Upper lobe of left lung (tissue), 6 donors: Measurements from ENCODE around the gene PNPLA6. TPM values are rescaled to one million over a fixed set of nuclear protein-coding genes. Genes with fewer than 3 reads are reported as not detected.

ENCODE experiments used
- ATAC-seq, 2 donors: fragments of 200-7000 bp; cut with Tn5 transposase; one replicate each; pipeline ENCODE4 v1.9.1; 2022; ENCODE audit warnings: mild to moderate bottlenecking in 2 of 2, moderate library complexity in 2 of 2; ENCODE audit not compliant: low FRiP score in 2 of 2
- DNase-seq, 2 donors: peaks; one replicate each; pipeline ENCODE4 v3.0.0-alpha.2; 2019 to 2020
- H3K27ac ChIP-seq, 4 donors: fragments of 200-600 bp; sonication (generic); one replicate each; pipeline ENCODE4 v1.5.1; 2016 to 2019
- H3K27me3 ChIP-seq, 4 donors: fragments of 200-600 bp; sonication (generic); one replicate each; pipeline ENCODE4 v1.5.1; 2017 to 2019
- H3K36me3 ChIP-seq, 4 donors: fragments of 200-600 bp; sonication (generic); one replicate each; pipeline ENCODE4 v1.5.1; 2016 to 2019
- H3K4me1 ChIP-seq, 4 donors: fragments of 200-600 bp; sonication (generic); one replicate each; pipeline ENCODE4 v1.5.1; 2018 to 2019
- H3K4me3 ChIP-seq, 4 donors: fragments of 200-600 bp; sonication (generic); one replicate each; pipeline ENCODE4 v1.5.1; 2017 to 2019; ENCODE audit warnings: mild to moderate bottlenecking in 2 of 4, moderate library complexity in 1 of 4
- H3K9me3 ChIP-seq, 4 donors: fragments of 200-600 bp; sonication (generic); one replicate each; pipeline ENCODE4 v1.5.1; 2018 to 2019
- EP300 ChIP-seq, 4 donors: sonication (generic); formaldehyde crosslinking; IDR thresholded peaks; one replicate each; pipeline ENCODE4 v1.5.1; 2017; ENCODE audit warnings: antibody characterized with exemption in 4 of 4, control low read depth in 2 of 4
- POLR2A ChIP-seq, 4 donors: fragments of 450-650 bp; IDR thresholded peaks; one replicate each; pipeline ENCODE4 v1.5.1; 2016 to 2017; ENCODE audit warnings: antibody characterized with exemption in 4 of 4, mild to moderate bottlenecking in 2 of 4
- POLR2AphosphoS5 ChIP-seq, 2 donors: sonication (generic); formaldehyde crosslinking; IDR thresholded peaks; one replicate each; pipeline ENCODE4 v1.5.1; 2017; ENCODE audit warnings: antibody characterized with exemption in 2 of 2
- WGBS, 2 donors: methylation state at CpG; one replicate each; pipeline ENCODE4 v1.1.5; 2017 to 2018; 5-methylcytosine and 5-hydroxymethylcytosine counted together
- total RNA-seq, 6 donors: library from RNA; depleted of rRNA in 4 of 6; stranded (reverse); fragments of >200 nt in 4 of 6; gene quantifications; one replicate each; pipeline versions ENCODE4 v1.1.0 to v1.2.1, GENCODE V29; 2016 to 2021
- TF ChIP-seq, protein P1 (sequence below), 6 experiments: fragments of 450-650 bp in 4 of 6; fragments of 200-600 bp in 2 of 6; sonication (generic) in 2 of 6; IDR thresholded peaks; one replicate each; pipeline ENCODE4 v1.5.1; 2016 to 2019; ENCODE audit warnings: antibody characterized with exemption in 6 of 6
- donor health status: DM: no; HTN: no; CAD: no; lungs with moderate emphysema.
- donor health status: DM: no; HTN: yes; CAD: no; lungs with severe emphysema.

Gene PNPLA6
- total RNA-seq, 6 donors from 2014 or later = 125 to 412 (median 328) TPM

DNA sequence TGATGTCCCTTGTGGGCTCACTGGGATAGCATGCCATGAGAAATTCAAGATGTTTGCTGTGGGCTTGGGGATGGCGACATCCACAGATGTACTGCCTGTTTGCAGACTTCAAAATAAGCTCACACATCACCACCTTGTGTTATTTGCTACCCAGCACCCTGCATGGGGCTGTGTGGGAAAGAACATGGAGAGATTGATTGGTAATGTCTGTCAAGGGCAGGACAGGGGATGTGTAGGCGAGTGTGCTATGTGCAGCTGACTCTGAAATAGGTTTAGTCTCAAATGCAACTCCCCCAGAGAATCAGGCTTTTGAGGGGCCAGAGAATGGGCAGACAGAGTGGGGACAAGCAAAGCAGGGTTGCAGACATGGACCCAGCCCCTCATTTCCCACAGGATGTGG, 24.7 kb downstream of the PNPLA6 start:
- no peak overlapping the region for H3K27ac ChIP-seq
- TF ChIP-seq, protein P1, sequence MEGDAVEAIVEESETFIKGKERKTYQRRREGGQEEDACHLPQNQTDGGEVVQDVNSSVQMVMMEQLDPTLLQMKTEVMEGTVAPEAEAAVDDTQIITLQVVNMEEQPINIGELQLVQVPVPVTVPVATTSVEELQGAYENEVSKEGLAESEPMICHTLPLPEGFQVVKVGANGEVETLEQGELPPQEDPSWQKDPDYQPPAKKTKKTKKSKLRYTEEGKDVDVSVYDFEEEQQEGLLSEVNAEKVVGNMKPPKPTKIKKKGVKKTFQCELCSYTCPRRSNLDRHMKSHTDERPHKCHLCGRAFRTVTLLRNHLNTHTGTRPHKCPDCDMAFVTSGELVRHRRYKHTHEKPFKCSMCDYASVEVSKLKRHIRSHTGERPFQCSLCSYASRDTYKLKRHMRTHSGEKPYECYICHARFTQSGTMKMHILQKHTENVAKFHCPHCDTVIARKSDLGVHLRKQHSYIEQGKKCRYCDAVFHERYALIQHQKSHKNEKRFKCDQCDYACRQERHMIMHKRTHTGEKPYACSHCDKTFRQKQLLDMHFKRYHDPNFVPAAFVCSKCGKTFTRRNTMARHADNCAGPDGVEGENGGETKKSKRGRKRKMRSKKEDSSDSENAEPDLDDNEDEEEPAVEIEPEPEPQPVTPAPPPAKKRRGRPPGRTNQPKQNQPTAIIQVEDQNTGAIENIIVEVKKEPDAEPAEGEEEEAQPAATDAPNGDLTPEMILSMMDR (IDR thresholded peaks at IDR 0.05) = no peak
- WGBS, 2 donors = 89 to 97% methylated on average over 2 of the region's 2 CpGs
- H3K27me3 ChIP-seq = no peaks in the 10 kb centered on the region
- peaks cover 17 to 69% (median 61%) of the 10 kb centered on the region in 4 donors for H3K36me3 ChIP-seq
- ATAC-seq (no peak), DNase-seq (no peak)
- H3K4me1 ChIP-seq = no peaks in the 10 kb centered on the region
- no peaks in the 10 kb centered on the region for H3K9me3 ChIP-seq
- H3K4me3 ChIP-seq = no peak overlapping the region

GRCh38 chr19:7561325-7561724, 25.8 kb downstream of the PNPLA6 start:
- H3K4me1 ChIP-seq = no peaks in the 10 kb centered on the region
- H3K27me3 ChIP-seq = no peaks in the 10 kb centered on the region
- no peak overlapping the region for H3K27ac ChIP-seq
- no peak overlapping the region for H3K4me3 ChIP-seq
- no peak for TF ChIP-seq EP300 (IDR thresholded peaks at IDR 0.05)
- TF ChIP-seq, protein P1 (IDR thresholded peaks at IDR 0.05) = no peak
- no peak for TF ChIP-seq POLR2AphosphoS5 (IDR thresholded peaks at IDR 0.05)
- TF ChIP-seq POLR2A (IDR thresholded peaks at IDR 0.05) = no peak
- H3K9me3 ChIP-seq = no peaks in the 10 kb centered on the region
- DNase-seq (peak in 1 of 2 donors; percentile 63), ATAC-seq (peak in 1 of 2 donors; percentile 8)
- 80 to 94% methylated on average over 1 to 5 of the region's 17 CpGs for WGBS, 2 donors
- peaks cover 16 to 60% (median 52%) of the 10 kb centered on the region in 4 donors for H3K36me3 ChIP-seq

DNA sequence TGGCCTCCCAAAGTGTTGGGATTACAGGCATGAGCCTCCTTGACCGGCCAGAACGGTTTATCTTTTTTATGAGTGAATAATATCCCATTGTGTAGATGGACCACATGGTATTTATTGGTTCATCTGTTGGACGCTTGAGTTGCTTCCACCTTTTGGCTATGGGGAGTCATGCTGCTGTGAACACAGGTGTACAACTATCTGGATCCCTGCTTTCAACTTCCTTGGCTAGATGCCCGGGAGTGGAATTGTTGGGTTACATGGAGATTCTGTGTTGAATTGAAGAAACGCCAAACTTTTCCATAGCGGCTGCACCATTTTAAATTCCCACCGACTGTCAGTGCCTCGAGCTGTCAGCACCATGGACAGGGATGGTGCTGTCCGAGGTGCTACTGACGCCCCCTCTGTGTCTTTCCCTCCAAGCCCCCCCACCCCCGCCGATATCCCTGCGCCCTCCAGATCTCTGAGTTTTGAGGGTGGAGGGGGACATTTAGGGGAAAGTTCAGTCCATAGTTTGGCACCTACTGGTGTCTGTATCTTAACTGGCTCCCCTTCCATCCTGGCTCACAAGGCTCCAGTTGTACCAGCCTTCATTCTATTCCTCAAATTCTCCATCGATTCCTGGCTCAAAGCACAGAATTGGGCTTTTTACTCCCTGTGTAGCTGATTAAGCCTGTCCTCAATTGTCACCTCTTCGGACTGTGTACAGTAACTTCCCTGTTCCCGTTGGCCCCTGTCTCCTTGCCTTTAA, 27.3 kb downstream of the PNPLA6 start:
- Histone ChIP-seq H3K4me3 (no peak overlapping the region), H3K9me3 (no peaks in the 10 kb centered on the region), H3K27ac (no peak overlapping the region), H3K36me3 (peaks cover 4 to 45% (median 38%) of the 10 kb centered on the region in 4 donors), H3K27me3 (no peaks in the 10 kb centered on the region), H3K4me1 (no peaks in the 10 kb centered on the region)
- no peak for ATAC-seq
- no peak for DNase-seq
- 78 to 86% methylated on average over 13 to 15 of the region's 16 CpGs for WGBS, 2 donors
- TF ChIP-seq EP300 (IDR thresholded peaks at IDR 0.05) (no peak), POLR2A (IDR thresholded peaks at IDR 0.05) (no peak)
- TF ChIP-seq, protein P1 (IDR thresholded peaks at IDR 0.05) = no peak

DNA sequence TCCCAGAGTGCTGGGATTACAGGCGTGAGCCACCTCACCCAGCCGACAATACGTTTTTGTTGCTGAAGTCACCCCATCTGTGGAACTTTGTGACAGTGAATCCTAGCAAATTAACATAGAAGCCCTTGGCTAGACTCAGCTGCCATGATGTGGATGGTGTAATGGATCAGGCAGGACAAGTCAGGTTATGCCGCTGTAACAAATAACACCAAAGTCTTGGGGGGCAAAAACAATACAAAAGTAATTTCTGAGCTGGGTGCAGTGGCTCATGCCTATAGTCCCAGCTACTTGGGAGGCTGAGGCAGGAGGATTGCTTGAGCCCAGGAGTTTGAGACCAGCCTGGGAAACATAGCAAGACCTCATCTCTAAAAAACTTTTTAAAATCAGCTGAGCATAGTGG, 29.3 kb downstream of the PNPLA6 start:
- H3K36me3 ChIP-seq = peaks cover 0 to 24% (median 20%) of the 10 kb centered on the region in 4 donors
- 98 to 100% methylated on average over 4 of the region's 4 CpGs for WGBS, 2 donors
- no peak overlapping the region for H3K4me3 ChIP-seq
- DNase-seq (no peak), ATAC-seq (no peak)
- no peaks in the 10 kb centered on the region for H3K9me3 ChIP-seq
- no peak overlapping the region for H3K27ac ChIP-seq
- TF ChIP-seq EP300 (IDR thresholded peaks at IDR 0.05) = no peak
- no peak for TF ChIP-seq POLR2A (IDR thresholded peaks at IDR 0.05)
- no peak for TF ChIP-seq POLR2AphosphoS5 (IDR thresholded peaks at IDR 0.05)
- TF ChIP-seq, protein P1 (IDR thresholded peaks at IDR 0.05) = no peak
- H3K27me3 ChIP-seq = no peaks in the 10 kb centered on the region
- H3K4me1 ChIP-seq = peaks cover 0 to 3% (median 0%) of the 10 kb centered on the region in 4 donors

DNA sequence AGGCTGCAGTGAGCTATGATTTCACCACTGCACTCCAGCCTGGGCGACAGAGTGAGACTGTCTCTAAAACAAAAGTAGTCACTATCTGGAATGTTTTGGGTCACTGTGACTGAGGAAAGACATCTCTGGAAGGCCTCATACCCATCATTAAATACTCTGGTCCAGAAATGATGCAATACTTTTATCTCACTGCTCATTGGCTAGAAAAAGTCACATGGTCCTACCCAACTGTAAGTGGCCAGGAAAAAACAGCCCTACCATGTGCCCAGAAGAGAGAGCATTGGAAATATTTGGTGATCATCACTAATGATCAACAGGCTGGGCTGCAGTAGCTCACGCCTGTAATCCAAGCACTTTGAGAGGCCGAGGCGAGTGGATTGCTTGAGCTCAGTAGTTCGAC, 29.8 kb downstream of the PNPLA6 start:
- H3K9me3 ChIP-seq = no peaks in the 10 kb centered on the region
- H3K27me3 ChIP-seq = no peaks in the 10 kb centered on the region
- H3K27ac ChIP-seq = no peak overlapping the region
- WGBS, 2 donors = 93 to 96% methylated on average over 4 to 5 of the region's 5 CpGs
- DNase-seq (no peak), ATAC-seq (no peak)
- TF ChIP-seq EP300 (IDR thresholded peaks at IDR 0.05) = no peak
- TF ChIP-seq POLR2A (IDR thresholded peaks at IDR 0.05) = no peak
- TF ChIP-seq POLR2AphosphoS5 (IDR thresholded peaks at IDR 0.05) = no peak
- TF ChIP-seq, protein P1 (IDR thresholded peaks at IDR 0.05) = no peak
- peaks cover 0 to 3% (median 0%) of the 10 kb centered on the region in 4 donors for H3K4me1 ChIP-seq
- H3K36me3 ChIP-seq = peaks cover 0 to 20% (median 15%) of the 10 kb centered on the region in 4 donors
- H3K4me3 ChIP-seq = no peak overlapping the region
